DOHH2 (cell line): ENCODE measurements around the gene PPL.

ENCODE experiments used
- EZH2phosphoT487 ChIP-seq: fragments of 200-600 bp; sonication (generic); IDR thresholded peaks from 2 replicates; pipeline ENCODE4 v1.6.1; 2017; ENCODE audit warnings: borderline replicate concordance, mild to moderate bottlenecking, antibody characterized with exemption, low read length, moderate library complexity, mixed read lengths
- TF ChIP-seq, protein P1 (sequence below): fragments of 200-600 bp; sonication (generic); IDR thresholded peaks from one replicate; pipeline ENCODE4 v1.5.1; 2014; ENCODE audit warnings: antibody characterized with exemption, mild to moderate bottlenecking, low read depth, low read length; ENCODE audit not compliant: poor library complexity, severe bottlenecking

DNA sequence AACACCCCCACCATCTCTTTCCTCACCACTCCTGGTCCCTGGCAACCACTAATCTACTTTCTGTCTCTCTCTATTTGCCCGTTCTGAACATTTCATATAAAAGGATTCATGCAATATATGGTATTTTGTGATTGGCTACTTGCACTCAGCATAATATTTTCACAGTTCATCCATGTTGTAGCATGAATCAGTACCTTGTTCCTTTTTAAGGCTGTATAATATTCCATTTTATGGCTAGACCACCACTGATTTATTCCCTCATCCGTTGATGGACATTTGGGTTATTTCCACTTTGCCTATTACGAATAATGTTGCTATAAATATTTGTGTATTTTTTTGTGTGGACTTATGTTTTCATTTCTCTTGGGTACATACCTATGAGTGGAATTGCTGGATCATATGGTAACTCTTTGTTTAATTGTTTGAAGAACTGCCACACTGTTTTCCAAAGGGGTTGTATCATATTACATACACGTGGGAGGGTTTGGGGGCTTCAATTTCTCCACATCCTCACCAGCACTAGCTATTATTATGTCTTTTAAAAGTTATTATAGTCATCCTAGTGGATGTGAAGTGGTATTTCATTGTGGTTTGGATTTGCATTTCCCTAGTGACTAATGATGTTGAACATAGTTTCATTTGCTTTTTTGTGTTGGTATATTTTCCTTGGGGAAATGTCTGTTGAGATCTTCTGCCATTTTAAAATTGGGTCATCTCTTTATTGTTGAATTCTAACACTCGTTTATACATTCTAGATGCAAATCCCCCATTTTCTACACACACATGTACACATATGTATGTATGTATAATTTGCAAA lies 47.4 kb upstream of the PPL start:
- TF ChIP-seq, protein P1, sequence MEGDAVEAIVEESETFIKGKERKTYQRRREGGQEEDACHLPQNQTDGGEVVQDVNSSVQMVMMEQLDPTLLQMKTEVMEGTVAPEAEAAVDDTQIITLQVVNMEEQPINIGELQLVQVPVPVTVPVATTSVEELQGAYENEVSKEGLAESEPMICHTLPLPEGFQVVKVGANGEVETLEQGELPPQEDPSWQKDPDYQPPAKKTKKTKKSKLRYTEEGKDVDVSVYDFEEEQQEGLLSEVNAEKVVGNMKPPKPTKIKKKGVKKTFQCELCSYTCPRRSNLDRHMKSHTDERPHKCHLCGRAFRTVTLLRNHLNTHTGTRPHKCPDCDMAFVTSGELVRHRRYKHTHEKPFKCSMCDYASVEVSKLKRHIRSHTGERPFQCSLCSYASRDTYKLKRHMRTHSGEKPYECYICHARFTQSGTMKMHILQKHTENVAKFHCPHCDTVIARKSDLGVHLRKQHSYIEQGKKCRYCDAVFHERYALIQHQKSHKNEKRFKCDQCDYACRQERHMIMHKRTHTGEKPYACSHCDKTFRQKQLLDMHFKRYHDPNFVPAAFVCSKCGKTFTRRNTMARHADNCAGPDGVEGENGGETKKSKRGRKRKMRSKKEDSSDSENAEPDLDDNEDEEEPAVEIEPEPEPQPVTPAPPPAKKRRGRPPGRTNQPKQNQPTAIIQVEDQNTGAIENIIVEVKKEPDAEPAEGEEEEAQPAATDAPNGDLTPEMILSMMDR = no peak
- TF ChIP-seq EZH2phosphoT487 = no peak
